C4-2B (cell line): ENCODE measurements around the gene ZNF584.

ENCODE experiments used
- ZFX ChIP-seq: fragments of 450-650 bp; IDR thresholded peaks from 2 replicates; pipeline ENCODE4 v1.6.1; 2017
- TF ChIP-seq, protein P1 (sequence below): fragments of 450-650 bp; conservative IDR thresholded peaks from 2 replicates; pipeline ENCODE4 v1.5.1; 2017; ENCODE audit warnings: mild to moderate bottlenecking

- TF ChIP-seq, protein P1, sequence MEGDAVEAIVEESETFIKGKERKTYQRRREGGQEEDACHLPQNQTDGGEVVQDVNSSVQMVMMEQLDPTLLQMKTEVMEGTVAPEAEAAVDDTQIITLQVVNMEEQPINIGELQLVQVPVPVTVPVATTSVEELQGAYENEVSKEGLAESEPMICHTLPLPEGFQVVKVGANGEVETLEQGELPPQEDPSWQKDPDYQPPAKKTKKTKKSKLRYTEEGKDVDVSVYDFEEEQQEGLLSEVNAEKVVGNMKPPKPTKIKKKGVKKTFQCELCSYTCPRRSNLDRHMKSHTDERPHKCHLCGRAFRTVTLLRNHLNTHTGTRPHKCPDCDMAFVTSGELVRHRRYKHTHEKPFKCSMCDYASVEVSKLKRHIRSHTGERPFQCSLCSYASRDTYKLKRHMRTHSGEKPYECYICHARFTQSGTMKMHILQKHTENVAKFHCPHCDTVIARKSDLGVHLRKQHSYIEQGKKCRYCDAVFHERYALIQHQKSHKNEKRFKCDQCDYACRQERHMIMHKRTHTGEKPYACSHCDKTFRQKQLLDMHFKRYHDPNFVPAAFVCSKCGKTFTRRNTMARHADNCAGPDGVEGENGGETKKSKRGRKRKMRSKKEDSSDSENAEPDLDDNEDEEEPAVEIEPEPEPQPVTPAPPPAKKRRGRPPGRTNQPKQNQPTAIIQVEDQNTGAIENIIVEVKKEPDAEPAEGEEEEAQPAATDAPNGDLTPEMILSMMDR, result no peak
- TF ChIP-seq ZFX, result no peak
These were observed 42.5 kb downstream of the ZNF584 start for GRCh38 chr19:58450856-58451357.
